SK-N-SH (cell line): ENCODE results near the gene NR2E3. TPM values are rescaled to one million over a fixed set of nuclear protein-coding genes. Genes with fewer than 3 reads are reported as not detected.

Experiments used
- CTCF ChIA-PET: fragments of 300-600, 350-600 bp; formaldehyde crosslinking; extraction: SDS; loops from one replicate; lab custom pipeline; 2021; lab: Yijun Ruan, JAX
- POLR2A ChIA-PET: fragments of 350-600 bp; sonication (Branson Sonifier 250); formaldehyde crosslinking; extraction: SDS; loops from one replicate; lab custom pipeline; 2020; ENCODE audit warnings: antibody characterized with exemption, inconsistent platforms; lab: Yijun Ruan, JAX
- DNase-seq: peaks from one replicate; pipeline ENCODE4 v3.0.0; 2012
- H2AFZ ChIP-seq: fragments of 200-600 bp; sonication (generic); 2 replicates; pipeline ENCODE4 v1.8.1; 2016; ENCODE audit warnings: antibody characterized with exemption, mild to moderate bottlenecking, low read depth
- H3F3A ChIP-seq: fragments of 200-600 bp; sonication (generic); replicated peaks from 2 replicates; pipeline ENCODE3; 2016; ENCODE audit warnings: antibody characterized with exemption, mild to moderate bottlenecking; ENCODE audit not compliant: insufficient read depth
- H3K27ac ChIP-seq, 2 experiments: fragments of 200-500 bp in 1 of 2; fragments of 200-600 bp in 1 of 2; sonication (Bioruptor generic) in 1 of 2; sonication (generic), shearing (Covaris generic) in 1 of 2; 2 replicates each; pipeline versions ENCODE4 v1.5.1 to v1.6.1; 2014 to 2016; ENCODE audit warnings: low read depth in 2 of 2, inconsistent platforms in 1 of 2, low read length in 1 of 2, mild to moderate bottlenecking in 1 of 2, mixed read lengths in 1 of 2
- H3K27me3 ChIP-seq: fragments of 200-600 bp; sonication (generic), shearing (Covaris generic); 2 replicates; pipeline ENCODE4 v1.6.1; 2016; ENCODE audit warnings: mixed run types; ENCODE audit not compliant: insufficient read depth
- H3K36me3 ChIP-seq, 2 experiments: fragments of 200-500 bp in 1 of 2; fragments of 200-600 bp in 1 of 2; sonication (Bioruptor generic) in 1 of 2; sonication (generic) in 1 of 2; replicated peaks in 1 of 2; 2 replicates each; pipeline versions ENCODE3 to v1.5.1; 2014 to 2016; ENCODE audit warnings: low read length in 1 of 2, mild to moderate bottlenecking in 1 of 2; ENCODE audit not compliant: insufficient read depth in 2 of 2, control insufficient read depth in 1 of 2
- H3K4me1 ChIP-seq, 2 experiments: fragments of 200-500 bp in 1 of 2; fragments of 200-600 bp in 1 of 2; sonication (Bioruptor generic) in 1 of 2; sonication (generic), shearing (Covaris generic) in 1 of 2; 2 replicates each; pipeline versions ENCODE4 v1.5.1 to v1.6.1; 2014 to 2016; ENCODE audit warnings: low read depth in 1 of 2, low read length in 1 of 2, mixed run types in 1 of 2; ENCODE audit not compliant: insufficient read depth in 2 of 2, control insufficient read depth in 1 of 2
- H3K4me2 ChIP-seq: fragments of 200-600 bp; sonication (generic), shearing (Covaris generic); 2 replicates; pipeline ENCODE4 v1.6.1; 2017; ENCODE audit warnings: mixed run types
- H3K4me3 ChIP-seq, 2 experiments: fragments of 200-500 bp in 1 of 2; fragments of 200-600 bp in 1 of 2; sonication (Bioruptor generic) in 1 of 2; sonication (generic), shearing (Covaris generic) in 1 of 2; 2 replicates each; pipeline versions ENCODE4 v1.5.1 to v1.8.1; 2014 to 2016; ENCODE audit warnings: low read depth in 2 of 2, inconsistent platforms in 1 of 2, low read length in 1 of 2, mild to moderate bottlenecking in 1 of 2, mixed read lengths in 1 of 2, moderate library complexity in 1 of 2
- H3K79me2 ChIP-seq: fragments of 200-600 bp; sonication (generic); 2 replicates; pipeline ENCODE4 v1.8.1; 2017; ENCODE audit warnings: mild to moderate bottlenecking; ENCODE audit not compliant: insufficient read depth
- H3K9ac ChIP-seq: fragments of 200-600 bp; sonication (generic); 2 replicates; pipeline ENCODE4 v1.6.1; 2017; ENCODE audit warnings: mixed run types
- H3K9me2 ChIP-seq: fragments of 200-600 bp; sonication (generic); 2 replicates; pipeline ENCODE4 v1.6.1; 2017; ENCODE audit warnings: mixed run types
- H3K9me3 ChIP-seq: fragments of 200-600 bp; sonication (generic); 2 replicates; pipeline ENCODE4 v1.6.1; 2017; ENCODE audit warnings: mixed run types, mild to moderate bottlenecking, moderate library complexity
- H4K20me1 ChIP-seq: fragments of 200-600 bp; sonication (generic); 2 replicates; pipeline ENCODE4 v1.6.1; 2017; ENCODE audit warnings: mild to moderate bottlenecking, mixed run types; ENCODE audit not compliant: insufficient read depth
- CHD2 ChIP-seq: fragments of 150-350 bp; IDR thresholded peaks from 2 replicates; pipeline ENCODE4 v1.6.1; 2018; ENCODE audit warnings: low read length; ENCODE audit not compliant: partially characterized antibody
- ELF1 ChIP-seq: IDR thresholded peaks from 2 replicates; pipeline ENCODE4 v1.4.0; 2012
- EP300 ChIP-seq, 2 experiments: IDR thresholded peaks; 2 replicates each; pipeline versions ENCODE4 v1.4.0 to v1.6.1; 2012; ENCODE audit warnings: borderline replicate concordance in 1 of 2, low read depth in 1 of 2, low read length in 1 of 2
- EZH2phosphoT487 ChIP-seq: fragments of 200-600 bp; sonication (generic); IDR thresholded peaks from 2 replicates; pipeline ENCODE4 v1.6.1; 2017; ENCODE audit warnings: low read depth, mixed run types, mild to moderate bottlenecking, antibody characterized with exemption, moderate library complexity, borderline replicate concordance
- FOSL2 ChIP-seq: IDR thresholded peaks from 2 replicates; pipeline ENCODE4 v1.4.0; 2012; ENCODE audit warnings: low read depth, mild to moderate bottlenecking, moderate library complexity, borderline replicate concordance
- GATA2 ChIP-seq: sonication (generic); formaldehyde crosslinking; IDR thresholded peaks from 2 replicates; pipeline ENCODE4 v1.5.0; 2020; ENCODE audit warnings: mild to moderate bottlenecking, missing genetic modification reagents
- MEF2A ChIP-seq: IDR thresholded peaks from 2 replicates; pipeline ENCODE4 v1.4.0; 2012; ENCODE audit warnings: low read depth, borderline replicate concordance
- NFIC ChIP-seq: IDR thresholded peaks from 2 replicates; pipeline ENCODE4 v1.4.0; 2012; ENCODE audit warnings: borderline replicate concordance
- POLR2AphosphoS5 ChIP-seq: IDR thresholded peaks from 2 replicates; pipeline ENCODE4 v1.6.1; 2012; ENCODE audit warnings: low read depth, low read length
- RAD21 ChIP-seq: IDR thresholded peaks from 2 replicates; pipeline ENCODE4 v1.6.1; 2012; ENCODE audit warnings: mild to moderate bottlenecking, low read length
- REST ChIP-seq: IDR thresholded peaks from 2 replicates; pipeline ENCODE4 v1.6.1; 2012; ENCODE audit warnings: mild to moderate bottlenecking, low read depth, low read length, moderate library complexity
- RXRA ChIP-seq: IDR thresholded peaks from 2 replicates; pipeline ENCODE4 v1.4.0; 2012; ENCODE audit warnings: low read depth, mild to moderate bottlenecking, borderline replicate concordance
- SIN3A ChIP-seq: IDR thresholded peaks from 2 replicates; pipeline ENCODE4 v1.6.1; 2012; ENCODE audit warnings: low read depth, mild to moderate bottlenecking, low read length, moderate library complexity, borderline replicate concordance
- TCF12 ChIP-seq: IDR thresholded peaks from 2 replicates; pipeline ENCODE4 v1.4.0; 2012
- TEAD4 ChIP-seq: IDR thresholded peaks from 2 replicates; pipeline ENCODE4 v1.4.0; 2012; ENCODE audit warnings: mild to moderate bottlenecking, borderline replicate concordance; ENCODE audit not compliant: insufficient read depth
- WGBS: methylation state at CpG from one replicate; pipeline ENCODE4 v1.1.6; 2017; ENCODE audit warnings: low lambda C conversion rate; 5-methylcytosine and 5-hydroxymethylcytosine counted together
- polyA plus RNA-seq, 3 experiments: library from polyadenylated mRNA; depleted of rRNA; stranded (reverse); fragments of >200 nt; gene quantifications; 2 replicates each; pipeline ENCODE4 v1.2.3, GENCODE V29; 2012
- TF ChIP-seq, protein P1 (sequence below): IDR thresholded peaks from 2 replicates; pipeline ENCODE4; 2012
- TF ChIP-seq, protein P2 (sequence below): IDR thresholded peaks from 2 replicates; pipeline ENCODE4 v1.4.0; 2012; ENCODE audit warnings: low read depth, borderline replicate concordance

Gene NR2E3
- polyA plus RNA-seq, 1 of the 3 experiments (the other 2 are of a cell fraction): 0.18 TPM

DNA sequence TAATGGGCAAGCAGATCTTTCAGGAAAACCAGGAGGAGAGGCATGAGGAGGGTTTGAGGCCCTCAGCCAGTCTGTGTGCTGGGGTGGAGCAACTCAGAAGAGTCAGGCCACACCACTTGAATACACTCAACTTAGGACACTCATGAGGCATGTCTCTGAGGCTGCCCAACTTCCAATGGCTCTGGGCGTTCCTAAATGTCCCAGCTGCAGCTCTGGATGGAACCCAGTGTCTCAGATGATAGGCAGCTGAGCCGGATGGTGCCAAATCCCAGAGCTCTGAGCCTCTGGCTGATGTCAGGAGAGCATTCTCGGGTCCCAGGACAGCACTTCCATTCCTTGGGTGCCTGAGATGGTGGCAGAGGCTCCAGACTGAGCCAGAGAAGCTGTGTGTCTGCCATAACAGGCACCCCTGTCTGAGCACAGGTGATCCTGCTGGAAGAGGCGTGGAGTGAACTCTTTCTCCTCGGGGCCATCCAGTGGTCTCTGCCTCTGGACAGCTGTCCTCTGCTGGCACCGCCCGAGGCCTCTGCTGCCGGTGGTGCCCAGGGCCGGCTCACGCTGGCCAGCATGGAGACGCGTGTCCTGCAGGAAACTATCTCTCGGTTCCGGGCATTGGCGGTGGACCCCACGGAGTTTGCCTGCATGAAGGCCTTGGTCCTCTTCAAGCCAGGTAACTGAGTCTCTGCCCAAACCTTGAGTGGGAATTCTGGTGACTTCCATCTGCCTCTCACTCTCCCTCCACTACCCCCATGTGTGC, 2.8 kb downstream of the NR2E3 start (continued):
- TF ChIP-seq EZH2phosphoT487 (no peak), ELF1 (no peak), GATA2 (CRISPR knock-in tag) (no peak)
- TF ChIP-seq, protein P1, sequence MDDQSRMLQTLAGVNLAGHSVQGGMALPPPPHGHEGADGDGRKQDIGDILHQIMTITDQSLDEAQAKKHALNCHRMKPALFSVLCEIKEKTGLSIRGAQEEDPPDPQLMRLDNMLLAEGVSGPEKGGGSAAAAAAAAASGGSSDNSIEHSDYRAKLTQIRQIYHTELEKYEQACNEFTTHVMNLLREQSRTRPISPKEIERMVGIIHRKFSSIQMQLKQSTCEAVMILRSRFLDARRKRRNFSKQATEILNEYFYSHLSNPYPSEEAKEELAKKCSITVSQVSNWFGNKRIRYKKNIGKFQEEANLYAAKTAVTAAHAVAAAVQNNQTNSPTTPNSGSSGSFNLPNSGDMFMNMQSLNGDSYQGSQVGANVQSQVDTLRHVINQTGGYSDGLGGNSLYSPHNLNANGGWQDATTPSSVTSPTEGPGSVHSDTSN: no peak
- TF ChIP-seq, all 33 proteins: peak for 0

DNA sequence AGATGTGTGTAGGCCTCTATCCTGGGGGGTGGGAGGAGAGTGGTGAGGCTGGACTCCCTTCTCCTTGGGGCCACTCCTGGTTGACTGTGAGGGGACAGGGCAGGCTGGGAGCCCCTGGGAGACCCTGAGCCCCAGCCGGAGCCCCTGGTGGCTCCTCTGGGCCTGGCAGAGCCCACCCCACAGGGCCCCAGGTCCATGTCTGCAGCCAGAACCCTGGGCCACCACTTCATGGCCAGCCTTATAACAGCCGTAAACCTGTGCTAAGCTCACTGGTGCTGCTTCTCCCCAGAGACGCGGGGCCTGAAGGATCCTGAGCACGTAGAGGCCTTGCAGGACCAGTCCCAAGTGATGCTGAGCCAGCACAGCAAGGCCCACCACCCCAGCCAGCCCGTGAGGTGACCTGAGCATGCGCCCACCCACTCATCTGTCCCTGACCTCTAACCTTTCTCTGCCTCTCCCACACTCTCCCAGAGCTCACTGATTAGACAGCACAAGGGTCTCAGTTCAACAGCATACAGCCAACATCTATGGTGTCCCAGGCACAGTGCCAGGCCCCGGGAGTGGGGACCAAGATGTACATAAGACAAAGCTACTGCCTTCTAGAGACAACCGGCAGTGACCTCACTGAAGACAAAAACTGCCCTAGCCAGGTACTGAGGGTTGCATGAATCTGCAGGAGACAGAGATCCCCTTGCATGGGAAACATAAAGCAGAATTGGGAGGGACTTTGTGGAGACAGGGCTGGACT, 3.5 kb downstream of the NR2E3 start:
- H3K9ac ChIP-seq: no peak overlapping the region
- POLR2A ChIA-PET: no interaction called here
- no peak overlapping the region for H3K4me2 ChIP-seq
- DNase-seq: no peak
- TF ChIP-seq CHD2 (no peak), TCF12 (no peak), SIN3A (no peak), POLR2AphosphoS5 (no peak), REST (no peak), MEF2A (no peak), FOSL2 (no peak), TEAD4 (no peak), EP300 (IDR thresholded peaks at IDR 0.05; ENCODE audit: borderline replicate concordance in 1 of 2, low read depth in 1 of 2, low read length in 1 of 2) (no peak), RAD21 (no peak), GATA2 (CRISPR knock-in tag) (no peak), RXRA (no peak), NFIC (no peak)
- TF ChIP-seq, protein P2, sequence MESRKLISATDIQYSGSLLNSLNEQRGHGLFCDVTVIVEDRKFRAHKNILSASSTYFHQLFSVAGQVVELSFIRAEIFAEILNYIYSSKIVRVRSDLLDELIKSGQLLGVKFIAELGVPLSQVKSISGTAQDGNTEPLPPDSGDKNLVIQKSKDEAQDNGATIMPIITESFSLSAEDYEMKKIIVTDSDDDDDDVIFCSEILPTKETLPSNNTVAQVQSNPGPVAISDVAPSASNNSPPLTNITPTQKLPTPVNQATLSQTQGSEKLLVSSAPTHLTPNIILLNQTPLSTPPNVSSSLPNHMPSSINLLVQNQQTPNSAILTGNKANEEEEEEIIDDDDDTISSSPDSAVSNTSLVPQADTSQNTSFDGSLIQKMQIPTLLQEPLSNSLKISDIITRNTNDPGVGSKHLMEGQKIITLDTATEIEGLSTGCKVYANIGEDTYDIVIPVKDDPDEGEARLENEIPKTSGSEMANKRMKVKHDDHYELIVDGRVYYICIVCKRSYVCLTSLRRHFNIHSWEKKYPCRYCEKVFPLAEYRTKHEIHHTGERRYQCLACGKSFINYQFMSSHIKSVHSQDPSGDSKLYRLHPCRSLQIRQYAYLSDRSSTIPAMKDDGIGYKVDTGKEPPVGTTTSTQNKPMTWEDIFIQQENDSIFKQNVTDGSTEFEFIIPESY: no peak
- TF ChIP-seq, all 33 proteins: peak for 0
- Histone ChIP-seq H3K9me3 (no peaks in the 10 kb centered on the region), H3K36me3 (peaks cover 0 to 6% of the 10 kb centered on the region in 2 experiments), H2AFZ (no peak overlapping the region), H3K27me3 (no peaks in the 10 kb centered on the region), H3K4me1 (no peaks in the 10 kb centered on the region), H3K9me2 (no peaks in the 10 kb centered on the region), H3F3A (no peaks in the 10 kb centered on the region), H3K79me2 (no peaks in the 10 kb centered on the region), H4K20me1 (no peaks in the 10 kb centered on the region), H3K27ac (no peak overlapping the region), H3K4me3 (no peak overlapping the region)
- CTCF ChIA-PET: interaction anchor here (2.1 kb wide), 1 partner anchor 12 kb away, joined by 13 read pairs; no protein-coding TSS in a partner anchor
- WGBS: 88% methylated on average over 7 of the region's 9 CpGs
